K562 (cell line): ENCODE measurements around the gene DLGAP3. TPM values are rescaled to one million over a fixed set of nuclear protein-coding genes. Genes with fewer than 3 reads are reported as not detected.
A peak's percentile ranks its signal among the peaks of the same experiment; 100 is the strongest.

Source experiments
- BRD4 ChIP-seq: fragments of 200-600 bp; sonication (generic); IDR thresholded peaks from 2 replicates; pipeline ENCODE4 v1.6.1; 2017; ENCODE audit warnings: inconsistent platforms
- CBFA2T3 ChIP-seq: fragments of 450-650 bp; IDR thresholded peaks from 2 replicates; pipeline ENCODE4 v1.6.1; 2017
- DMBX1 ChIP-seq: fragments of 250-450 bp; sonication (Bioruptor Pico); IDR thresholded peaks from 2 replicates; pipeline ENCODE4 v1.8.0; 2022; ENCODE audit warnings: inconsistent platforms, mild to moderate bottlenecking, moderate library complexity, borderline replicate concordance
- ETV5 ChIP-seq: sonication (generic); formaldehyde crosslinking; IDR thresholded peaks from 2 replicates; pipeline ENCODE4 v1.4.0; 2020; ENCODE audit warnings: low read depth, mild to moderate bottlenecking, missing genetic modification reagents
- FOSL1 ChIP-seq: fragments of 200-800 bp; sonication (Bioruptor generic); conservative IDR thresholded peaks from 2 replicates; pipeline ENCODE4 v1.6.1; 2016; ENCODE audit warnings: missing genetic modification characterization, missing compliant biosample characterization
- MAZ ChIP-seq, 2 experiments: fragments of 450-650 bp in 1 of 2; sonication (generic) in 1 of 2; formaldehyde crosslinking; IDR thresholded peaks in 1 of 2; conservative IDR thresholded peaks in 1 of 2; 2 replicates each; pipeline versions ENCODE4 v1.4.0 to v1.5.0; 2020; ENCODE audit warnings: mild to moderate bottlenecking in 1 of 2, missing genetic modification reagents in 1 of 2
- MCM3 ChIP-seq: fragments of 450-650 bp; IDR thresholded peaks from 2 replicates; pipeline ENCODE4 v1.6.1; 2016
- MIER1 ChIP-seq: fragments of 450-650 bp; IDR thresholded peaks from 2 replicates; pipeline ENCODE4 v1.6.1; 2016; ENCODE audit warnings: antibody characterized with exemption, mild to moderate bottlenecking, low read depth
- MXD1 ChIP-seq: fragments of 250-450 bp; sonication (Bioruptor Pico); IDR thresholded peaks from 2 replicates; pipeline ENCODE4 v1.8.0; 2021; ENCODE audit warnings: borderline replicate concordance, mild to moderate bottlenecking, moderate library complexity; ENCODE audit not compliant: poor library complexity, severe bottlenecking
- POU5F1 ChIP-seq: fragments of 150-350 bp; IDR thresholded peaks from 2 replicates; pipeline ENCODE4 v1.6.1; 2014; ENCODE audit warnings: borderline replicate concordance, low read length, low read depth, mild to moderate bottlenecking; ENCODE audit not compliant: partially characterized antibody
- PREB ChIP-seq: sonication (generic); formaldehyde crosslinking; IDR thresholded peaks from 2 replicates; pipeline ENCODE4 v1.8.1; 2023; ENCODE audit warnings: mild to moderate bottlenecking, missing genetic modification reagents
- PURB ChIP-seq: sonication (generic); formaldehyde crosslinking; IDR thresholded peaks from 2 replicates; pipeline ENCODE4 v1.9.0; 2021; ENCODE audit warnings: low read depth, mild to moderate bottlenecking, missing genetic modification reagents
- RCOR1 ChIP-seq, 2 experiments: IDR thresholded peaks; 2 replicates each; pipeline ENCODE4 v1.6.1; 2012; ENCODE audit warnings: low read depth in 2 of 2, low read length in 2 of 2, borderline replicate concordance in 1 of 2, improper control_type of control experiment in 1 of 2
- SMAD4 ChIP-seq: fragments of 250-450 bp; sonication (Bioruptor Pico); conservative IDR thresholded peaks from 2 replicates; pipeline ENCODE4 v1.8.0; 2021; ENCODE audit warnings: inconsistent platforms, mild to moderate bottlenecking, moderate library complexity
- SMC3 ChIP-seq: conservative IDR thresholded peaks from 2 replicates; pipeline ENCODE4 v1.6.1; 2011; ENCODE audit warnings: low read depth, low read length, improper control_type of control experiment; ENCODE audit not compliant: insufficient read depth
- ZNF282 ChIP-seq: sonication (generic); formaldehyde crosslinking; IDR thresholded peaks from 2 replicates; pipeline ENCODE4 v1.8.1; 2023; ENCODE audit warnings: missing genetic modification reagents
- ZNF518B ChIP-seq: fragments of 250-450 bp; sonication (Bioruptor Pico); IDR thresholded peaks from 2 replicates; pipeline ENCODE4 v1.5.0; 2021; ENCODE audit warnings: mild to moderate bottlenecking, moderate library complexity
- ZNF57 ChIP-seq: fragments of 450-650 bp; formaldehyde crosslinking; IDR thresholded peaks from 2 replicates; pipeline ENCODE4 v1.4.0; 2020; ENCODE audit warnings: mild to moderate bottlenecking, moderate library complexity
- ZNF639 ChIP-seq, 2 experiments: fragments of 200-800 bp in 1 of 2; sonication (Bioruptor generic) in 1 of 2; sonication (generic) in 1 of 2; formaldehyde crosslinking in 1 of 2; IDR thresholded peaks in 1 of 2; conservative IDR thresholded peaks in 1 of 2; 2 replicates each; pipeline versions ENCODE4 v1.5.0 to v1.6.1; 2016 to 2020; ENCODE audit warnings: missing compliant biosample characterization in 1 of 2, missing genetic modification characterization in 1 of 2, missing genetic modification reagents in 1 of 2
- polyA plus RNA-seq, 8 experiments: library from polyadenylated mRNA; depleted of rRNA in 4 of 8; stranded (reverse) in 5 of 8; unstranded in 3 of 8; fragments of >200 nt; fragmentation: Nextera tagmentation in 2 of 8; fragmentation: Illumina TruSeq in 1 of 8; extraction: Ambion mirVana in 2 of 8; extraction: Trizol in 1 of 8; gene quantifications; 2 replicates each; pipeline versions ENCODE4 v1.2.1 to v1.2.3, GENCODE V29; 2011 to 2014; ENCODE audit warnings: inconsistent platforms in 1 of 8, missing spikeins in 1 of 8
- total RNA-seq, 7 experiments: library from RNA; depleted of rRNA in 6 of 7; stranded (reverse); fragments of >200 nt in 6 of 7; fragmentation: Illumina TruSeq in 2 of 7; extraction: Trizol in 2 of 7; gene quantifications; 2 replicates each; pipeline versions ENCODE4 v1.2.1 to v1.2.3, GENCODE V29; 2011 to 2021; ENCODE audit warnings: low replicate concordance in 1 of 7

DLGAP3 gene
- total and polyA plus RNA-seq, 9 of the 15 experiments (the other 6 are each of a cell fraction or from before 2014, with no cell fraction given): 0.01 to 0.16 (median 0.07) TPM; not detected in 6

- TF ChIP-seq MAZ (CRISPR knock-in tag; conservative IDR thresholded peaks at IDR 0.05 in 1 of 2, IDR thresholded peaks at IDR 0.05 in 1 of 2) (peak in 1 of 2 experiments; percentile 64; a peak in 3 of 4 replicates), SMAD4 (CRISPR knock-in tag) (0 out of 2 replicates have a peak, but pooled peaks have one; percentile 58), MXD1 (no peak), SMC3 (peak; percentile 68), DMBX1 (CRISPR knock-in tag) (peak; percentile 54; the same call in 1 of the 2 replicates), MIER1 (no peak), ZNF639 (CRISPR knock-in tag; conservative IDR thresholded peaks at IDR 0.05 in 1 of 2, IDR thresholded peaks at IDR 0.05 in 1 of 2) (no peak), PREB (CRISPR knock-in tag) (peak; percentile 87; the same call in 1 of the 2 replicates), BRD4 (no peak), POU5F1 (peak; percentile 38), ZNF282 (CRISPR knock-in tag) (no peak), ZNF518B (no peak), ETV5 (no peak), CBFA2T3 (no peak), FOSL1 (tag) (no peak), PURB (CRISPR knock-in tag) (no peak), RCOR1 (IDR thresholded peaks at IDR 0.05; ENCODE audit: borderline replicate concordance in 1 of 2, low read depth in 2 of 2, low read length in 2 of 2) (no peak; a peak in 1 of 4 replicates), MCM3 (no peak), ZNF57 (CRISPR knock-in tag) (no peak)
Observed at GRCh38 chr1:34865981-34866761, 63.3 kb downstream of the DLGAP3 start (continued).
